Activated T-cell treated with anti-CD3 and anti-CD28 coated beads for 24 hours (primary cell): ENCODE measurements around the gene CD101.

Experiments used
- DNase-seq: peaks from one replicate; pipeline ENCODE4 v3.0.0-alpha.2; 2020; ENCODE audit warnings: low read depth

Gene CD101

GRCh38 chr1:116984406-116985160, 17.0 kb upstream of the CD101 start:
- DNase-seq, result no peak

DNA sequence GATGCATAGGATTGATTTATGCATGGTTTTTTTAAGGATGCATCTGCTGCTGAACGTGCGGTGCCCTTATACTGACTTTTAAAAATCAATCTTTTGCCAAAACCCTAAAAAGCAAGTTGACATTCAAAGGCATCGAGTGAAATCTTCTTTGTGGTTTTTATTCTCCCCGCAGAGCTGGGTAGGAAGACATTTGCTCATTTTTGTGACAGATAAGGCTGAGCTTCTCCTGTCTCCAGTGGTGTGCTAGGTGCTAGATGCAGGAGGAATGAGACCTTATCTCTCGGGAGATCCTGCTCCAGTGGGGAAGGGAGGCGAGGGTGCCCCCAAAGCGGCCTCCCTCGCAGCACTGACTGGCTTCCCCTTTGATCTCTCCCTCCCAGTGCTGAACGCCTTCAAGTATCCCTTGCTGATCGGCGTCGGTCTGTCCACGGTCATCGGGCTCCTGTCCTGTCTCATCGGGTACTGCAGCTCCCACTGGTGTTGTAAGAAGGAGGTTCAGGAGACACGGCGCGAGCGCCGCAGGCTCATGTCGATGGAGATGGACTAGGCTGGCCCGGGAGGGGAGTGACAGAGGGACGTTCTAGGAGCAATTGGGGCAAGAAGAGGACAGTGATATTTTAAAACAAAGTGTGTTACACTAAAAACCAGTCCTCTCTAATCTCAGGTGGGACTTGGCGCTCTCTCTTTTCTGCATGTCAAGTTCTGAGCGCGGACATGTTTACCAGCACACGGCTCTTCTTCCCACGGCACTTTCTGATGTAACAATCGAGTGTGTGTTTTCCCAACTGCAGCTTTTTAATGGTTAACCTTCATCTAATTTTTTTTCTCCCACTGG, 14.9 kb upstream of the CD101 start:
- peak; percentile 13 for DNase-seq

- peak; percentile 57 for DNase-seq
Observed at GRCh38 chr1:116987256-116987555, 14.4 kb upstream of the CD101 start.

DNA sequence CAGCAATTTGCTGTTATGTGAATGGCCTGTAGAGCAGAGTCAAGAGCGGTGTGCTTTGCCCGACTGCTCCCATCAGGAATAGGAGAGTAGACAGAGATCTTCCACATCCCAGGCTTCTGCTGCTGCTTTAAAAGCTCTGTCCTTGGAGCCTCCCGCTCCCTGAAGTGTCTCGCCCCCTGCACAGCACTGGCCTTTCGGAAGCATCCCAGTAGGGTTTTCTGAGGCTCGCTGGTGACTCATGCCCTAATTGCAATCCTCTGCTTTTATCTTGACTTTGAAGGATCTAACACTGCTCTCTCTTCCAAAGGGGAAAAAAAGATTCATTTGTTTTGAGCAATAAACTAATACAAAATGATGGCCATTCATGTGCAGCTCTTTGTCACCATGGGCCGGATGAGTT, 13.3 kb upstream of the CD101 start:
- DNase-seq, result no peak

- DNase-seq, result no peak
Observed at GRCh38 chr1:116988908-116989307, 12.7 kb upstream of the CD101 start.

- DNase-seq, result no peak
Observed at GRCh38 chr1:116989835-116990234, 11.7 kb upstream of the CD101 start.

GRCh38 chr1:116990612-116991151, 10.9 kb upstream of the CD101 start:
- DNase-seq, result no peak

GRCh38 chr1:116991171-116991845, 10.3 kb upstream of the CD101 start:
- no peak for DNase-seq

DNA sequence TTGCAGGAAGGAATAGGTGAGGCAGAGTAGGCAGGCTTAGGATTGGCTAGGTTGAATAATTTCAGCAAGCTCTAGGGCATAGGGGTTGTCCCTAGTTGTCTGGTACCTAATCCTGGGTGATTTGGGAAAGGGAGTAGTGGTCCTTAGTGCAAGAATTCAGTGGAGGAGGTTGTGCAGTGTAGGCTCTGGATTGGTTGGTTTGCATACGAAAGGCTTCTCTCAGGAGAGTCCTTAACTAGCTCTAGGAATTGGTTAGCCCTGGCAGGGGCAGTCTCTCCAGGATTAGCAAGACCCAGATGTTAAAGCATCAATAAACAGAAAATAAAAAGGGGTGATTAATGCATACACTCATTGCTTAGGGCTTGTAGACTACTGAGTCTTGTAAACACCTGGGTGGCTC, 9.6 kb upstream of the CD101 start:
- no peak for DNase-seq

DNA sequence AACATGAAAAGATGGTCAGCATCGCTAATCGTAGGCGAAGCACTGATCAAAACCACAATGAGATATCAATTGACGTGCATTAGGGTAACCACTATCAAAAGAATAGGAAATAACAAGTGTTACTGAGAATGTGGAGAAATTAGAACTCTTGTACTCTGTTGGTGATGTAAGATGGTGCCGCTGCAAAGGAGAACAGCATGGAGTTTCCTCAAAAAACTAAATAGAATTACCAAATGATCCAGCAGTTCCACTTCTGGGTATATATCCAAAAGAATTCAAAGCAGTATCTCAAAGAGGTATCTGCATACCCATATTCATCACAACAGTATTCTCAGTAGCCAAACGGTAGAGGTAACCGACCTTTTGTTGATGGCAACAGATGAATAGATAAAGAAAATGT, 8.3 kb upstream of the CD101 start:
- no peak for DNase-seq

DNA sequence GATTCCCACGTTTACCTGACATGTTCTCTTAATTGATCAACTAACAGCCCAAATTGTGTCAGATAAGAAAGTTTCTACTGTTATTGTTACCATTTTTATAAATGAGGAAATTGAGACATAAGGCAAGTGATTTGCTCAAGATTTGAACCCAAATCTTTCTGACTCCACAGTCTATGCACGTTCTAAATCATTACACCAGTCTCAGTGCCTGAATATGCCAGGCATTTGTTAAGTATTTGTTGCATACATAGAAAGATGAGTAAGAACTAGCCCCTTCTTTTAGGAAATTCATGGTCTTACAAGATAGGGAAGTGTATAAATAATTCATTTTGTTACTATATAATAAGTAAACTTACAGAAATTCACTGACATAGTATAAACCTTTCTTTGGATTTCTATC, 7.1 kb upstream of the CD101 start:
- DNase-seq, result no peak

DNA sequence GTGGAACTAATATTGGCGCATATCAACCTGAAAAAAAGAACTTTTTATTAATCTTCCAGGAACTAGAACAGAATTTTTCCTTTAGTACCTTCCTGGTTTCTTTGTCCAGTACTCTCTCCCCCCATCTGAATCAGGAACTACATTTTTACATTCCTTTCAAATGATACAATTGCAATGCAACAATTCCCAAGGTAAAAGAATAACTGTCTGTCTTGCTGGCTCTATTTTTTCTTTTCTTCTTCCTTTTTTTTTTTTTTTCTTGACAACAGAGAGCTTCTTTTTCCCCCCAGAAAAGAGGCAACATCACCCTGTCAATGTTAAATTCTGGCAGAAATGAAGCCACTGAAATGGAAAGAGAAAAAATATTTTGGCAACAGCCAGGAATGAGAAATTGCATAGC, 4.5 kb upstream of the CD101 start:
- no peak for DNase-seq

DNA sequence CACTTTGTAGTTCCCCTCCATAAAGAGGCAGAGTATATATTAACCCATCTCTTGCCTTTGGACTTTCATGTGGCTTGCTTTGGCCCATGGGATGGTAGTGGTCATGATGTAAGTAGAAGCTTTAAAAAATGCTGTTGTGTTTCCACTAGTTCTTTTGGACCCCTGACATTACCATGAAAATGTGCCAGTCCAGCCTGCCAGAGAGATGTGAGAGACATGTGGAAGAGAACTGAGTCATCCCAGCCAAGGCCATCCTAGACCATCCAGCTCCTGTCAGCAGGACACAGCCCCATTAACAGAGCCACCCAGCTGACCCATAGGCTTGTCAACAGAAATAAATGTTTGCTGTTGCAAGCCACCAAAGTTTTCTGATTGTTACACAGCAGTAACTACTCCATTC, 3.9 kb upstream of the CD101 start:
- no peak for DNase-seq

DNA sequence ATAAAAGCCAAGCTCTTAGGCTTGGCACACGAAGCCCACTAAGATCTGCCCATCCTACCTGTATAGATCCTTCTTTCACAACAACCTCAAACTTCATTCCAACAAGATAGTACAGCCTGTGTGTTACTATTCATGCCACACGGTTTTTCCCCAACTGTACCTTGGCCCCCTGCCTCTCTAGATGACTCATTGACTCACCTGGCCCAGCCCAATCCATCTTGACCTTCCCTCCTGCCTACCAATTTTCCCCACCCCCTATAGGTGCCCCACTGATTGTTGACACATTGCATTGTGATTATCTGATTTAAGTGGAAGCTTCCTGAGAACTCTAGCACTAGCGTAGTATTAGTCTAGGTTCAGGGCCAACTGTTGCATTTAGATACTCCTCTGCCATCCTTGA, 2.0 kb upstream of the CD101 start:
- no peak for DNase-seq

DNA sequence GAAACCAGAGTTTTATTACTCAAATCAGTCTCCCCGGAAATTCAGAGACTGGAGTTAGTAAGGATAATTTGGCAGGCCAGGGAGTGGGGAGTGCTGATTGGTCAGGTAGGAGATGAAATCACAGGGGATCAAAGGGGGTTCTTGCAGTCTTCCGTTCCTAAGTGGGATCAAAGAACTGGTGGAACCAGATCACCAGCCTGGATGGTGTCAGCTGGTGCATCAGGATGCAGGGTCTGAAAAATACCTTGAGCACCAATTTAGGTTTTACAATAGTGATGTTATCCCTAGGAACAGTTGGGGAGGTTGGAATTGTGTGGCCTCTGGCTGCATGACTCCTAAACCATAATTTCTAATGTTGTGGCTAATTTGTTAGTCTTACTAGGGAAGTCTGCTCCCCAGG, 1.4 kb upstream of the CD101 start:
- DNase-seq, result no peak

GRCh38 chr1:117003223-117003875, 1.8 kb downstream of the CD101 start:
- no peak for DNase-seq

DNA sequence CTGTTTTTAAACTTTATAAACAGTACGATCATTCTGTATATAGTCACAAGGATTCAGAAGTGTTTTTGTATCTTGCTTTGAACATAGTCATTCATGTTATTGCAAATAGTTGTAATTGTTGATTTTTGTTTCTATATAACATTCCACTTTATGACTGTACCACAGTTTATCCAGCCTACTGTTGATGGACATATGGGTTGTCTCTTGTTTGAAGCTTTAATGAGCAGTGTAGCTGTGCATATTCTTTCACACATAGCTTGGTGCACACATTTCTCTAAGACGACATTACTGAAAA, 6.1 kb downstream of the CD101 start:
- DNase-seq, result no peak

DNA sequence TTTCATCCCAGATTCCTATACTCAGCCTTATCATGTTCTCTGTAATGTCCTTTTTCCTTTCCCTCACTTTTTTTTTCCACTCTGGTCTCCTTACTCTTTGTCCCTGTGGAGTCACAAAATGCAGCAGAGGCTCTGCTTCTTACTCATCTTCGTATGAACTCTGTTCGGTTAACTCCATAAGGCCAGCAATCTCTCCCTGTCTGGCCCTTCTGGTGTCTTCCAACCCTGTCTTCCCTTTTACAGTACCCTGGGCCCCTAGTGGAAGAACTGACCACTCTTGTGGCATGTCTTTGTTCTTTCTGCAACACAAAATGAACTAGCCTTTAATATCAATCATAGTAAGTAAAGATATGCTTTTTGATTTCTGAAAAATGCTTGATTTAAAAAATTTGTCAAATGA, 7.1 kb downstream of the CD101 start:
- no peak for DNase-seq

DNA sequence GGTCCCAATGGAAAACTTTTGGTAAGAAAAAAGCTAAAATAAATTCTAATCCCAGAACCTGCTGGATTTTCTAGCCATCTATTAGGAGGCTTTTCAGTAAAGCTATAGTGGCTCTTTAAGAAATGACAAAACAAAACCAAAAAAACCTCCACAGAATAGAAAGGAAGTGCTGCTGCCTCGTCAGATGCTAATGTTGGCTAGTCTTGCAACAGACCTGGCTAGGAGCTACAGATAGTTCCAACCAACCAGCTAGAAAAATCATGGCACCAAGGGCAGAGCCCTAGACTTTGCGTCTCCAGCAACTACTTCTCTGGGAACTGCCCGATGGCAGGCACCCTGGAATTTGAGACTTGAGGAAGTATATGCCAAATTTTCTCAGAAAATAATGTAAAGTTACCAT, 7.6 kb downstream of the CD101 start:
- no peak for DNase-seq

DNA sequence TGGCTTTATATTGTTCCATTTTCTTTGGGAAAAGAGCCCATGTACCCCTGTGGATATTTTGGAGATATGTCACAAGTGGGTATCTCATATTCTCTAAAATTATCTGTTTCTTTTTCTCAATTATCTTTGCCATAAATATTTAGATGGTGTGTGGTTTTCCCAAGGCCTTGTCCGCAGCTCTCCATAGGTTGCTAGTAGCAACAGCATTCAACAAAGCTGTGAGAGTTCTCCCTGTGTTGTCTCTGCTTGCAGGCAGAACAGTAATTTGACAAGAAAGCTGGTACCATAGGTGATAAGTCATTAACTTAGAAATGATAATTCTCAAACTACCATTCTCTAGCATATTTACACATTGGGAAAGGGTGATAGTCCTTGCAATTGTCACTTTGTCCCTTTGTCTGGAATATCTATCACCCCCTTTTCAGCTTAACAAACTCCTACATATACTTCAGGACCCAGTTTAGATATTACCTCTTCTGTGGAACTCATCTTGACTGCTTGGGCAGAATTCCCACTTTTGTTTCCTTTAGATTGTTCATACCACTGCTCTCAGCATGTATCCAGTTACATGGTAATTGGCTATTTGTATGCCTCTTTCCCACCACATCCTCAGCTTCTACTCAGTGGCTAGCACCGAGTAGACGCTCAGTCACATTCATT, 8.9 kb downstream of the CD101 start:
- DNase-seq, result no peak

GRCh38 chr1:117011334-117011733, 9.8 kb downstream of the CD101 start:
- DNase-seq, result no peak

GRCh38 chr1:117013309-117013858, 11.8 kb downstream of the CD101 start:
- no peak for DNase-seq
